ENCODE data around the gene ZFP36.
"Not testable (repeated sequence)": the region's sequence is repeated elsewhere in the genome, so short reads cannot be mapped to it uniquely, and the experiment has no call there.

Gene ZFP36

GRCh38 chr19:39438270-39438934, 31.8 kb downstream of the ZFP36 start:
- Mint-ChIP-seq H3K27me3 (no peaks in the 10 kb centered on the region), H3K36me3 (peaks cover 14% of the 10 kb centered on the region), H3K4me3 (no peak overlapping the region), H3K4me1 (peaks cover 27% of the 10 kb centered on the region), H3K27ac (no peak overlapping the region), H3K9me3 (no peaks in the 10 kb centered on the region)

- H3K9me3 Mint-ChIP-seq = no peaks in the 10 kb centered on the region
- H3K27ac Mint-ChIP-seq = peak overlapping the region; percentile 99
- H3K4me1 Mint-ChIP-seq = peaks cover 43% of the 10 kb centered on the region
- H3K4me3 Mint-ChIP-seq = peak overlapping the region; percentile 100
- peaks cover 14% of the 10 kb centered on the region for H3K36me3 Mint-ChIP-seq
- no peaks in the 10 kb centered on the region for H3K27me3 Mint-ChIP-seq
These were observed 38.0 kb downstream of the ZFP36 start for GRCh38 chr19:39444598-39445195.

- H3K27ac Mint-ChIP-seq = peak within 1 kb of the TSS; percentile 99
- H3K4me3 Mint-ChIP-seq = peak within 1 kb of the TSS; percentile 100
- peaks cover 50% of the 10 kb centered on the region for H3K4me1 Mint-ChIP-seq
- no peaks in the 10 kb centered on the region for H3K27me3 Mint-ChIP-seq
- H3K9me3 Mint-ChIP-seq = no peaks in the 10 kb centered on the region
- H3K36me3 Mint-ChIP-seq = peaks cover 14% of the 10 kb centered on the region
These were observed 38.8 kb downstream of the ZFP36 start, which contains the start of gene SUPT5H for GRCh38 chr19:39445196-39446111. Gene SUPT5H (plus strand): TSS chr19:39445582. CDS start chr19:39445891, 309 bp downstream.

GRCh38 chr19:39446365-39447084, 39.9 kb downstream of the ZFP36 start:
- Mint-ChIP-seq H3K4me1 (peaks cover 57% of the 10 kb centered on the region), H3K27me3 (no peaks in the 10 kb centered on the region), H3K36me3 (peaks cover 14% of the 10 kb centered on the region), H3K9me3 (no peaks in the 10 kb centered on the region), H3K27ac (peak overlapping the region; percentile 99), H3K4me3 (peak overlapping the region; percentile 100)

GRCh38 chr19:39448271-39448670, 41.6 kb downstream of the ZFP36 start:
- peak overlapping the region; percentile 100 for H3K4me3 Mint-ChIP-seq
- H3K27me3 Mint-ChIP-seq = no peaks in the 10 kb centered on the region
- H3K4me1 Mint-ChIP-seq = peaks cover 72% of the 10 kb centered on the region
- H3K9me3 Mint-ChIP-seq = no peaks in the 10 kb centered on the region
- peaks cover 24% of the 10 kb centered on the region for H3K36me3 Mint-ChIP-seq
- peak overlapping the region; percentile 20 for H3K27ac Mint-ChIP-seq

- H3K36me3 Mint-ChIP-seq = peaks cover 24% of the 10 kb centered on the region
- peaks cover 73% of the 10 kb centered on the region for H3K4me1 Mint-ChIP-seq
- H3K9me3 Mint-ChIP-seq = no peaks in the 10 kb centered on the region
- H3K27me3 Mint-ChIP-seq = no peaks in the 10 kb centered on the region
- H3K4me3 Mint-ChIP-seq = peak overlapping the region; percentile 100
- peak overlapping the region; percentile 90 for H3K27ac Mint-ChIP-seq
These were observed 42.6 kb downstream of the ZFP36 start for GRCh38 chr19:39449116-39449797.

GRCh38 chr19:39451257-39451656, 44.6 kb downstream of the ZFP36 start:
- Mint-ChIP-seq H3K36me3 (peaks cover 18% of the 10 kb centered on the region), H3K4me3 (peak overlapping the region; percentile 5), H3K4me1 (peaks cover 65% of the 10 kb centered on the region), H3K27ac (peak overlapping the region; percentile 27)
- H3K27me3 Mint-ChIP-seq, H3K9me3 Mint-ChIP-seq: not testable (repeated sequence)
